H9 (cell line): ENCODE data around the gene B4GALT1. TPM values are rescaled to one million over a fixed set of nuclear protein-coding genes. Genes with fewer than 3 reads are reported as not detected.

Experiments
- DNase-seq: peaks from one replicate; pipeline ENCODE4 v3.0.0-alpha.2; 2017
- H2AFZ ChIP-seq: one replicate; pipeline ENCODE4 v1.6.1; 2013; ENCODE audit warnings: mild to moderate bottlenecking, low read length, control low read depth, moderate library complexity
- H2AK5ac ChIP-seq: 2 replicates; pipeline ENCODE4 v1.6.1; 2013; ENCODE audit warnings: low read length, control low read depth, mixed read lengths; ENCODE audit not compliant: insufficient read length
- H2BK120ac ChIP-seq: one replicate; pipeline ENCODE4 v1.6.1; 2013; ENCODE audit warnings: low read depth, mild to moderate bottlenecking, low read length, control low read depth, inconsistent platforms; ENCODE audit not compliant: poor library complexity, severe bottlenecking
- H2BK12ac ChIP-seq: 2 replicates; pipeline ENCODE4 v1.6.1; 2013; ENCODE audit warnings: low read length, control low read depth, mixed read lengths, low read depth; ENCODE audit not compliant: insufficient read length
- H2BK15ac ChIP-seq: 2 replicates; pipeline ENCODE4 v1.6.1; 2013; ENCODE audit warnings: low read depth, low read length, control low read depth
- H2BK20ac ChIP-seq: one replicate; pipeline ENCODE4 v1.6.1; 2013; ENCODE audit warnings: low read depth, mild to moderate bottlenecking, low read length, control low read depth, inconsistent platforms; ENCODE audit not compliant: poor library complexity, severe bottlenecking
- H2BK5ac ChIP-seq: 2 replicates; pipeline ENCODE4 v1.6.1; 2013; ENCODE audit warnings: low read length, control low read depth, mixed read lengths; ENCODE audit not compliant: insufficient read length
- H3K14ac ChIP-seq: 2 replicates; pipeline ENCODE4 v1.6.1; 2013; ENCODE audit warnings: low read length, control low read depth; ENCODE audit not compliant: insufficient read depth
- H3K18ac ChIP-seq: 2 replicates; pipeline ENCODE4 v1.6.1; 2013; ENCODE audit warnings: low read depth, mild to moderate bottlenecking, mixed read lengths, low read length, control low read depth; ENCODE audit not compliant: insufficient read length
- H3K23ac ChIP-seq: 2 replicates; pipeline ENCODE4 v1.6.1; 2013; ENCODE audit warnings: low read length, control low read depth, mixed read lengths, low read depth; ENCODE audit not compliant: insufficient read length
- H3K23me2 ChIP-seq: 2 replicates; pipeline ENCODE4 v1.6.1; 2013; ENCODE audit warnings: low read depth, mild to moderate bottlenecking, mixed read lengths, low read length, control low read depth; ENCODE audit not compliant: insufficient read length, poor library complexity, severe bottlenecking
- H3K27ac ChIP-seq: 2 replicates; pipeline ENCODE4 v1.5.1; 2013; ENCODE audit warnings: low read length, control low read depth, mixed read lengths, low read depth; ENCODE audit not compliant: insufficient read length
- H3K27me3 ChIP-seq: 2 replicates; pipeline ENCODE4 v1.6.1; 2013; ENCODE audit warnings: low read length, control low read depth, inconsistent platforms; ENCODE audit not compliant: insufficient read depth
- H3K4ac ChIP-seq: 2 replicates; pipeline ENCODE4 v1.6.1; 2013; ENCODE audit warnings: low read depth, mild to moderate bottlenecking, control low read depth, inconsistent platforms, low read length, moderate library complexity
- H3K4me1 ChIP-seq: 2 replicates; pipeline ENCODE4 v1.6.1; 2013; ENCODE audit warnings: low read length, control low read depth, inconsistent platforms; ENCODE audit not compliant: insufficient read depth
- H3K4me2 ChIP-seq: 2 replicates; pipeline ENCODE4 v1.6.1; 2013; ENCODE audit warnings: low read length, control low read depth, mixed read lengths; ENCODE audit not compliant: insufficient read length, insufficient read depth
- H3K56ac ChIP-seq: 2 replicates; pipeline ENCODE4 v1.6.1; 2013; ENCODE audit warnings: low read depth, mild to moderate bottlenecking, mixed read lengths, low read length, control low read depth; ENCODE audit not compliant: insufficient read length
- H3K79me1 ChIP-seq: 2 replicates; pipeline ENCODE4 v1.6.1; 2013; ENCODE audit warnings: low read depth, mild to moderate bottlenecking, moderate library complexity, low read length, control low read depth, inconsistent platforms; ENCODE audit not compliant: insufficient read depth, poor library complexity, severe bottlenecking
- H3K79me2 ChIP-seq: 2 replicates; pipeline ENCODE4 v1.6.1; 2013; ENCODE audit warnings: low read length, control low read depth, inconsistent platforms; ENCODE audit not compliant: insufficient read depth
- H3K9ac ChIP-seq: 2 replicates; pipeline ENCODE4 v1.6.1; 2013; ENCODE audit warnings: low read length, control low read depth, mixed read lengths; ENCODE audit not compliant: insufficient read length; ENCODE audit errors: extremely low read depth
- H3K9me3 ChIP-seq: one replicate; pipeline ENCODE4 v1.6.1; 2013; ENCODE audit warnings: low read depth, low read length, inconsistent platforms; ENCODE audit not compliant: control insufficient read depth
- H3T11ph ChIP-seq: one replicate; pipeline ENCODE4 v1.6.1; 2013; ENCODE audit warnings: mild to moderate bottlenecking, low read length, control low read depth, inconsistent platforms
- H4K20me1 ChIP-seq: one replicate; pipeline ENCODE4 v1.6.1; 2013; ENCODE audit not compliant: control insufficient read depth, insufficient read length, insufficient read depth
- H4K5ac ChIP-seq: 2 replicates; pipeline ENCODE4 v1.6.1; 2013; ENCODE audit warnings: low read depth, mild to moderate bottlenecking, mixed read lengths, low read length, control low read depth; ENCODE audit not compliant: insufficient read length
- H4K8ac ChIP-seq: replicated peaks from 2 replicates; pipeline ENCODE4 v1.6.1; 2013; ENCODE audit warnings: low read length, control low read depth, mixed read lengths, low read depth; ENCODE audit not compliant: insufficient read length
- H4K91ac ChIP-seq: 2 replicates; pipeline ENCODE4 v1.6.1; 2013; ENCODE audit warnings: low read depth, mild to moderate bottlenecking, moderate library complexity, mixed read lengths, low read length, control low read depth; ENCODE audit not compliant: insufficient read length
- H3K27ac Mint-ChIP-seq, 3 experiments: 2 replicates in 2 of 3; 3 replicates in 1 of 3; pipeline ENCODE4 v1.8.0; 2020 to 2021; ENCODE audit warnings: mixed read lengths in 3 of 3, mild to moderate bottlenecking in 1 of 3, moderate library complexity in 1 of 3
- H3K27me3 Mint-ChIP-seq: 2 replicates; pipeline ENCODE4 v1.8.0; 2021; ENCODE audit warnings: low read depth, mild to moderate bottlenecking, moderate library complexity, mixed read lengths
- H3K36me3 Mint-ChIP-seq, 3 experiments: 2 replicates in 2 of 3; 3 replicates in 1 of 3; pipeline ENCODE4 v1.8.0; 2020 to 2021; ENCODE audit warnings: low read depth in 3 of 3, mixed read lengths in 3 of 3; ENCODE audit not compliant: insufficient read depth in 1 of 3
- H3K4me1 Mint-ChIP-seq, 2 experiments: 2 replicates each; pipeline ENCODE4 v1.8.0; 2020; ENCODE audit warnings: mixed read lengths in 2 of 2
- H3K4me3 Mint-ChIP-seq, 2 experiments: 2 replicates in 1 of 2; 3 replicates in 1 of 2; pipeline ENCODE4 v1.8.0; 2020 to 2021; ENCODE audit warnings: mild to moderate bottlenecking in 2 of 2, mixed read lengths in 2 of 2, moderate library complexity in 1 of 2
- H3K9me3 Mint-ChIP-seq, 2 experiments: 2 replicates in 1 of 2; 3 replicates in 1 of 2; pipeline ENCODE4 v1.8.0; 2020; ENCODE audit warnings: mild to moderate bottlenecking in 2 of 2, mixed read lengths in 2 of 2, moderate library complexity in 1 of 2
- WGBS: extraction: QIAGEN DNeasy Blood & Tissue Kit; methylation state at CpG from one replicate; pipeline ENCODE4 v1.1.7; 2013; ENCODE audit warnings: missing lambda C conversion rate, low lambda C conversion rate, mixed read lengths; ENCODE audit not compliant: insufficient read length; ENCODE audit errors: extremely low coverage; 5-methylcytosine and 5-hydroxymethylcytosine counted together
- total RNA-seq: library from RNA; stranded (reverse); gene quantifications from 2 replicates; pipeline ENCODE4 v1.2.1, GENCODE V29; 2021
- TF ChIP-seq, protein P1 (sequence below): fragments of 200-600 bp; sonication (generic); conservative IDR thresholded peaks from 3 replicates; pipeline ENCODE4 v1.8.0; 2021; ENCODE audit warnings: antibody characterized with exemption, mild to moderate bottlenecking

The B4GALT1 gene
- total RNA-seq, 1 experiment from 2014 or later = 15.3 TPM

DNA sequence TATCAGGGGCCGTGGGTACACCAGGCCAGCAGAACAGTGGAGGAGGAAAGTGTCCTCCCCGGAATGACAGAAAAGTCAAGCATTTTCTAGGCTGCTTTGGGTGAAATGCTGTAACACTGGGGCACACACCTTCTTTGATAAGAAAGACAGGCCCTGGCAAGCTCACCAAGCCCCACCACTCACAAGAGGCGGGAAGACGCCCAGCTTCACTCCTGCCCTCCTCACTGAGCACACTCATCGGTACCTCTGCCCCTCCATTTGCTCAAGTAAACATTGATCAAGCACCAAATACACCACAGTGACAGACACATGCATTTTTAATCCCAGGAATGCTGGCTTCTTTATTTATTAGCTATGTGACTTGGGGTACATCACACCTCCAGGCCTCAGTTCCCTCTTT, 43.1 kb downstream of the B4GALT1 start:
- no peak overlapping the region for H2BK12ac ChIP-seq
- Mint-ChIP-seq H3K27ac (no peak overlapping the region; a peak in 1 of 7 replicates), H3K9me3 (no peaks in the 10 kb centered on the region), H3K4me1 (peaks cover 12 to 20% of the 10 kb centered on the region in 2 experiments), H3K4me3 (no peak overlapping the region), H3K36me3 (peaks cover 12 to 15% (median 12%) of the 10 kb centered on the region in 3 experiments; a peak in 6 of 7 replicates), H3K27me3 (no peaks in the 10 kb centered on the region; the same call in 1 of the 2 replicates)
- H4K91ac ChIP-seq = no peak overlapping the region
- H4K8ac ChIP-seq = no peak overlapping the region
- no peaks in the 10 kb centered on the region for H3K79me1 ChIP-seq
- no peak for DNase-seq
- H3K4me2 ChIP-seq = no peak overlapping the region
- no peaks in the 10 kb centered on the region for H3K4me1 ChIP-seq
- H3K9ac ChIP-seq = no peak overlapping the region
- no peak overlapping the region for H2BK20ac ChIP-seq
- no peak overlapping the region for H3T11ph ChIP-seq
- no peak overlapping the region for H4K5ac ChIP-seq
- no peak overlapping the region for H2BK5ac ChIP-seq
- no CpG with 5 or more reads among the region's 5 CpGs for WGBS
- no peak overlapping the region for H2AK5ac ChIP-seq
- no peaks in the 10 kb centered on the region for H3K23me2 ChIP-seq
- no peak overlapping the region for H2AFZ ChIP-seq
- H3K27ac ChIP-seq = no peak overlapping the region
- H2BK120ac ChIP-seq = no peak overlapping the region
- H3K14ac ChIP-seq = no peak overlapping the region
- no peak overlapping the region for H3K4ac ChIP-seq
- no peaks in the 10 kb centered on the region for H3K79me2 ChIP-seq
- no peaks in the 10 kb centered on the region for H3K27me3 ChIP-seq
- TF ChIP-seq, protein P1, sequence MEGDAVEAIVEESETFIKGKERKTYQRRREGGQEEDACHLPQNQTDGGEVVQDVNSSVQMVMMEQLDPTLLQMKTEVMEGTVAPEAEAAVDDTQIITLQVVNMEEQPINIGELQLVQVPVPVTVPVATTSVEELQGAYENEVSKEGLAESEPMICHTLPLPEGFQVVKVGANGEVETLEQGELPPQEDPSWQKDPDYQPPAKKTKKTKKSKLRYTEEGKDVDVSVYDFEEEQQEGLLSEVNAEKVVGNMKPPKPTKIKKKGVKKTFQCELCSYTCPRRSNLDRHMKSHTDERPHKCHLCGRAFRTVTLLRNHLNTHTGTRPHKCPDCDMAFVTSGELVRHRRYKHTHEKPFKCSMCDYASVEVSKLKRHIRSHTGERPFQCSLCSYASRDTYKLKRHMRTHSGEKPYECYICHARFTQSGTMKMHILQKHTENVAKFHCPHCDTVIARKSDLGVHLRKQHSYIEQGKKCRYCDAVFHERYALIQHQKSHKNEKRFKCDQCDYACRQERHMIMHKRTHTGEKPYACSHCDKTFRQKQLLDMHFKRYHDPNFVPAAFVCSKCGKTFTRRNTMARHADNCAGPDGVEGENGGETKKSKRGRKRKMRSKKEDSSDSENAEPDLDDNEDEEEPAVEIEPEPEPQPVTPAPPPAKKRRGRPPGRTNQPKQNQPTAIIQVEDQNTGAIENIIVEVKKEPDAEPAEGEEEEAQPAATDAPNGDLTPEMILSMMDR = no peak
- no peaks in the 10 kb centered on the region for H3K9me3 ChIP-seq
- no peak overlapping the region for H2BK15ac ChIP-seq
- no peak overlapping the region for H3K18ac ChIP-seq
- H4K20me1 ChIP-seq = no peaks in the 10 kb centered on the region
- H3K56ac ChIP-seq = no peak overlapping the region
- H3K23ac ChIP-seq = no peak overlapping the region
